PC-9 (cell line): ENCODE results near the gene ADARB2.

Experiments
- EZH2 ChIP-seq: fragments of 200-600 bp; sonication (generic); IDR thresholded peaks from 2 replicates; pipeline ENCODE4 v1.8.0; 2017; ENCODE audit warnings: antibody characterized with exemption, low read depth
- TF ChIP-seq, protein P1 (sequence below): fragments of 200-600 bp; sonication (generic); conservative IDR thresholded peaks from 2 replicates; pipeline ENCODE4 v1.6.1; 2017; ENCODE audit warnings: mixed run types, antibody characterized with exemption, mild to moderate bottlenecking, moderate library complexity

DNA sequence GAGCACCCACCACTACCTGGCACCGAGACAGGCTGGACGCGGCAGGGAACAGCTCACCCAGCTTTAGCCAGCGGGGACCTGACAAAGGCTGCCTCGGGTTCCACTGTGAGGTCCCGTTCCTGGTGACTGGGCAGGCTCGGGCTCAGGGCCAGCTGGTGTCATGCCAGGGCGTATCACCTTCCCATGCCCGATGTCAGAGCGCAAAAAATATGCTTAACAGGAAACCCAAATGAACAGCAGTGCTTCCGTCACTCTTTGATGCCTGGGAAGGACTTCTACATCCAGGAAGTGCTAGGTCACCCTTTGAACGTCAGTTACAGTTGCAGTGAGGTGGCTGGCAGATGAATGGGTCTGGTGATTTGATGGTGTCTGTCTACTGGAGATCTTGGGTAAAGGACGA lies 106.0 kb downstream of the ADARB2 start:
- TF ChIP-seq, protein P1, sequence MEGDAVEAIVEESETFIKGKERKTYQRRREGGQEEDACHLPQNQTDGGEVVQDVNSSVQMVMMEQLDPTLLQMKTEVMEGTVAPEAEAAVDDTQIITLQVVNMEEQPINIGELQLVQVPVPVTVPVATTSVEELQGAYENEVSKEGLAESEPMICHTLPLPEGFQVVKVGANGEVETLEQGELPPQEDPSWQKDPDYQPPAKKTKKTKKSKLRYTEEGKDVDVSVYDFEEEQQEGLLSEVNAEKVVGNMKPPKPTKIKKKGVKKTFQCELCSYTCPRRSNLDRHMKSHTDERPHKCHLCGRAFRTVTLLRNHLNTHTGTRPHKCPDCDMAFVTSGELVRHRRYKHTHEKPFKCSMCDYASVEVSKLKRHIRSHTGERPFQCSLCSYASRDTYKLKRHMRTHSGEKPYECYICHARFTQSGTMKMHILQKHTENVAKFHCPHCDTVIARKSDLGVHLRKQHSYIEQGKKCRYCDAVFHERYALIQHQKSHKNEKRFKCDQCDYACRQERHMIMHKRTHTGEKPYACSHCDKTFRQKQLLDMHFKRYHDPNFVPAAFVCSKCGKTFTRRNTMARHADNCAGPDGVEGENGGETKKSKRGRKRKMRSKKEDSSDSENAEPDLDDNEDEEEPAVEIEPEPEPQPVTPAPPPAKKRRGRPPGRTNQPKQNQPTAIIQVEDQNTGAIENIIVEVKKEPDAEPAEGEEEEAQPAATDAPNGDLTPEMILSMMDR, result no peak
- TF ChIP-seq EZH2, result no peak
